Ishikawa (cell line): ENCODE data around the gene MAP3K20.

Source experiments
- CEBPB ChIP-seq: IDR thresholded peaks from 2 replicates; pipeline ENCODE4 v1.6.1; 2012
- CREB1 ChIP-seq: IDR thresholded peaks from 2 replicates; pipeline ENCODE4 v1.6.1; 2012; ENCODE audit warnings: low read depth
- EGR1 ChIP-seq: IDR thresholded peaks from 2 replicates; pipeline ENCODE4 v1.6.1; 2012
- EP300 ChIP-seq: IDR thresholded peaks from 2 replicates; pipeline ENCODE4 v1.6.1; 2012; ENCODE audit warnings: borderline replicate concordance
- FOXM1 ChIP-seq: IDR thresholded peaks from 2 replicates; pipeline ENCODE4 v1.6.1; 2012; ENCODE audit warnings: low read depth, borderline replicate concordance
- MAX ChIP-seq: IDR thresholded peaks from 2 replicates; pipeline ENCODE4 v1.6.1; 2012
- NFIC ChIP-seq: IDR thresholded peaks from 2 replicates; pipeline ENCODE4 v1.6.1; 2012
- RAD21 ChIP-seq: IDR thresholded peaks from 2 replicates; pipeline ENCODE4 v1.6.1; 2012; ENCODE audit warnings: low read depth
- REST ChIP-seq: IDR thresholded peaks from 2 replicates; pipeline ENCODE4 v1.6.1; 2012; ENCODE audit warnings: low read depth, mild to moderate bottlenecking
- TAF1 ChIP-seq: IDR thresholded peaks from 2 replicates; pipeline ENCODE4 v1.6.1; 2012; ENCODE audit warnings: low read depth, mild to moderate bottlenecking
- TCF12 ChIP-seq: IDR thresholded peaks from 2 replicates; pipeline ENCODE4 v1.6.1; 2012; ENCODE audit warnings: low read depth
- TEAD4 ChIP-seq: IDR thresholded peaks from 2 replicates; pipeline ENCODE4 v1.6.1; 2012
- USF1 ChIP-seq: IDR thresholded peaks from 2 replicates; pipeline ENCODE4 v1.6.1; 2012
- YY1 ChIP-seq: IDR thresholded peaks from 2 replicates; pipeline ENCODE4 v1.6.1; 2012; ENCODE audit warnings: low read depth
- ZBTB7A ChIP-seq: IDR thresholded peaks from 2 replicates; pipeline ENCODE4 v1.6.1; 2012; ENCODE audit warnings: low read depth

The MAP3K20 gene

GRCh38 chr2:173232956-173233744, 157.5 kb downstream of the MAP3K20 start:
- no peak for TF ChIP-seq USF1
- no peak for TF ChIP-seq TEAD4
- TF ChIP-seq MAX = no peak
- TF ChIP-seq CEBPB = no peak
- no peak for TF ChIP-seq EGR1
- TF ChIP-seq TCF12 = no peak
- TF ChIP-seq TAF1 = no peak
- TF ChIP-seq EP300 = no peak
- no peak for TF ChIP-seq REST
- TF ChIP-seq CREB1 = no peak
- TF ChIP-seq FOXM1 = no peak

- TF ChIP-seq TAF1 = no peak
- TF ChIP-seq ZBTB7A = no peak
- no peak for TF ChIP-seq MAX
- TF ChIP-seq FOXM1 = no peak
- no peak for TF ChIP-seq YY1
- no peak for TF ChIP-seq TEAD4
- TF ChIP-seq RAD21 = no peak
- no peak for TF ChIP-seq CEBPB
- no peak for TF ChIP-seq USF1
- no peak for TF ChIP-seq NFIC
- no peak for TF ChIP-seq CREB1
- TF ChIP-seq EGR1 = no peak
- TF ChIP-seq TCF12 = no peak
- TF ChIP-seq EP300 = no peak
Observed at GRCh38 chr2:173235947-173236803, 160.5 kb downstream of the MAP3K20 start.

- no peak for TF ChIP-seq YY1
- no peak for TF ChIP-seq CEBPB
- TF ChIP-seq ZBTB7A = no peak
- TF ChIP-seq EP300 = no peak
- no peak for TF ChIP-seq TEAD4
- TF ChIP-seq USF1 = no peak
- TF ChIP-seq MAX = no peak
- TF ChIP-seq CREB1 = no peak
- TF ChIP-seq RAD21 = no peak
- no peak for TF ChIP-seq TCF12
Observed at GRCh38 chr2:173238385-173238784, 162.7 kb downstream of the MAP3K20 start.

GRCh38 chr2:173238831-173239230, 163.2 kb downstream of the MAP3K20 start:
- no peak for TF ChIP-seq CEBPB
- TF ChIP-seq TEAD4 = no peak
- TF ChIP-seq YY1 = no peak
- no peak for TF ChIP-seq EP300
- no peak for TF ChIP-seq RAD21
- TF ChIP-seq FOXM1 = no peak
- TF ChIP-seq EGR1 = no peak
- TF ChIP-seq TCF12 = no peak
- TF ChIP-seq USF1 = no peak
- no peak for TF ChIP-seq CREB1

GRCh38 chr2:173239644-173240043, 164.0 kb downstream of the MAP3K20 start:
- no peak for TF ChIP-seq EGR1
- TF ChIP-seq REST = no peak
- no peak for TF ChIP-seq MAX
